Measurements from ENCODE around the gene ZNF605.
A peak's percentile ranks its signal among the peaks of the same experiment; 100 is the strongest.
"Not testable (repeated sequence)": the region's sequence is repeated elsewhere in the genome, so short reads cannot be mapped to it uniquely, and the experiment has no call there.

Gene ZNF605

GRCh38 chr12:132956011-132956788 is at the start of gene ZNF605:
TSS of gene ZNF605 (minus strand) at chr12:132956306. CDS start at chr12:132945635, 10,671 bp downstream.
- FAIRE-seq, result no peak

GRCh38 chr12:132998741-132999140 is 42.6 kb upstream of the ZNF605 start:
- FAIRE-seq, result no peak

GRCh38 chr12:132986885-132987225 is 30.7 kb upstream of the ZNF605 start:
- FAIRE-seq, result no peak

GRCh38 chr12:132986001-132986884 is 30.1 kb upstream of the ZNF605 start, which contains the start of gene ZNF26:
TSS of gene ZNF26 (plus strand) at chr12:132986367. CDS start at chr12:132986841, 474 bp downstream.
- peak; percentile 53 for FAIRE-seq

- not testable (repeated sequence) for FAIRE-seq
These were observed 20.8 kb upstream of the ZNF605 start for GRCh38 chr12:132976870-132977269.

GRCh38 chr12:132972374-132972773 is 16.3 kb upstream of the ZNF605 start:
- FAIRE-seq, result no peak

- no peak for FAIRE-seq
These were observed 11.6 kb upstream of the ZNF605 start for GRCh38 chr12:132967736-132968135.

GRCh38 chr12:132966676-132967415 is 10.7 kb upstream of the ZNF605 start:
- FAIRE-seq, result no peak

GRCh38 chr12:132965796-132966195 is 9.7 kb upstream of the ZNF605 start:
- no peak for FAIRE-seq

- not testable (repeated sequence) for FAIRE-seq
These were observed 7.8 kb upstream of the ZNF605 start for GRCh38 chr12:132963947-132964346.

GRCh38 chr12:132961790-132962189 is 5.7 kb upstream of the ZNF605 start:
- not testable (repeated sequence) for FAIRE-seq

- no peak for FAIRE-seq
These were observed 754 bp downstream of the ZNF605 start for GRCh38 chr12:132955094-132956010.

- FAIRE-seq, result no peak
These were observed 1.5 kb downstream of the ZNF605 start for GRCh38 chr12:132954471-132955048.

- no peak for FAIRE-seq
These were observed 2.3 kb downstream of the ZNF605 start for GRCh38 chr12:132953771-132954170.

GRCh38 chr12:132953163-132953425 is 3.0 kb downstream of the ZNF605 start:
- no peak for FAIRE-seq

- no peak for FAIRE-seq
These were observed 3.5 kb downstream of the ZNF605 start for GRCh38 chr12:132952371-132953162.

- FAIRE-seq, result no peak
These were observed 4.5 kb downstream of the ZNF605 start for GRCh38 chr12:132951649-132952048.

GRCh38 chr12:132950844-132951535 is 5.1 kb downstream of the ZNF605 start:
- FAIRE-seq, result no peak

GRCh38 chr12:132949936-132950837 is 5.9 kb downstream of the ZNF605 start:
- no peak for FAIRE-seq

Data from endometrium (tissue), 2 donors.